Measurements from ENCODE around the gene AP4E1. TPM values are rescaled to one million over a fixed set of nuclear protein-coding genes. Genes with fewer than 3 reads are reported as not detected.

The AP4E1 gene
- total and polyA plus RNA-seq, 12 donors: 2.0 to 11.1 (median 8.8) TPM

- ATAC-seq (peak in 1 of 8 donors; percentile 52), DNase-seq (no peak)
- intact Hi-C loops (cut with DNase I): no loop called here
- Histone ChIP-seq H3K9me3 (peaks cover 0 to 14% (median 7%) of the 10 kb centered on the region in 11 donors), H3K4me3 (no peak overlapping the region), H3K36me3 (no peaks in the 10 kb centered on the region), H3K27ac (no peak overlapping the region), H3K27me3 (no peaks in the 10 kb centered on the region), H3K4me1 (no peaks in the 10 kb centered on the region)
- TF ChIP-seq CTCF (IDR thresholded peaks at IDR 0.05): no peak
- 73 to 74% methylated on average over 1 of the region's 1 CpG for WGBS, 2 donors
Measured at GRCh38 chr15:51016615-51017014, 108.1 kb downstream of the AP4E1 start.

GRCh38 chr15:51022206-51022605 is 113.7 kb downstream of the AP4E1 start:
- H3K4me1 ChIP-seq: peaks cover 0 to 5% (median 0%) of the 10 kb centered on the region in 9 donors
- H3K9me3 ChIP-seq: peaks cover 0 to 14% (median 7%) of the 10 kb centered on the region in 11 donors
- no peak overlapping the region for H3K27ac ChIP-seq
- H3K36me3 ChIP-seq: no peaks in the 10 kb centered on the region
- DNase-seq (no peak), ATAC-seq (no peak)
- no peaks in the 10 kb centered on the region for H3K27me3 ChIP-seq
- intact Hi-C loops (cut with DNase I): no loop called here
- no peak overlapping the region for H3K4me3 ChIP-seq
- TF ChIP-seq CTCF (IDR thresholded peaks at IDR 0.05): no peak

- WGBS, 2 donors: 92 to 93% methylated on average over 1 of the region's 1 CpG
- DNase-seq: no peak
- intact Hi-C loops (cut with DNase I): no loop called here
- peaks cover 0 to 14% (median 7%) of the 10 kb centered on the region in 11 donors for H3K9me3 ChIP-seq
- H3K4me1 ChIP-seq: peaks cover 0 to 5% (median 0%) of the 10 kb centered on the region in 9 donors
- no peak overlapping the region for H3K4me3 ChIP-seq
- TF ChIP-seq CTCF (IDR thresholded peaks at IDR 0.05): no peak
- no peaks in the 10 kb centered on the region for H3K36me3 ChIP-seq
- no peak overlapping the region for H3K27ac ChIP-seq
- ATAC-seq: no peak
- H3K27me3 ChIP-seq: no peaks in the 10 kb centered on the region
Measured at GRCh38 chr15:51023499-51023898, 115.0 kb downstream of the AP4E1 start.

GRCh38 chr15:51024735-51025453 is 116.4 kb downstream of the AP4E1 start:
- Histone ChIP-seq H3K36me3 (no peaks in the 10 kb centered on the region), H3K9me3 (peaks cover 0 to 4% (median 0%) of the 10 kb centered on the region in 11 donors), H3K27ac (no peak overlapping the region), H3K4me1 (peaks cover 0 to 5% (median 0%) of the 10 kb centered on the region in 9 donors), H3K4me3 (no peak overlapping the region), H3K27me3 (no peaks in the 10 kb centered on the region)
- intact Hi-C loops (cut with DNase I): no loop called here
- 61 to 64% methylated on average over 4 of the region's 4 CpGs for WGBS, 2 donors
- ATAC-seq: peak in 1 of 8 donors; percentile 66
- no peak for DNase-seq
- no peak for TF ChIP-seq CTCF (IDR thresholded peaks at IDR 0.05)

Measured in heart right ventricle (tissue), 16 donors.